HG03521 (cell line): ENCODE results near the gene TTC31.
"Not testable (repeated sequence)": the region's sequence is repeated elsewhere in the genome, so short reads cannot be mapped to it uniquely, and the experiment has no call there.

Experiments
- ATAC-seq: cut with Tn5 transposase; IDR thresholded peaks from one replicate; pipeline ENCODE4 v1.9.1; 2021; ENCODE audit warnings: mild to moderate bottlenecking, moderate library complexity; ENCODE audit not compliant: unreplicated experiment

TTC31 gene

DNA sequence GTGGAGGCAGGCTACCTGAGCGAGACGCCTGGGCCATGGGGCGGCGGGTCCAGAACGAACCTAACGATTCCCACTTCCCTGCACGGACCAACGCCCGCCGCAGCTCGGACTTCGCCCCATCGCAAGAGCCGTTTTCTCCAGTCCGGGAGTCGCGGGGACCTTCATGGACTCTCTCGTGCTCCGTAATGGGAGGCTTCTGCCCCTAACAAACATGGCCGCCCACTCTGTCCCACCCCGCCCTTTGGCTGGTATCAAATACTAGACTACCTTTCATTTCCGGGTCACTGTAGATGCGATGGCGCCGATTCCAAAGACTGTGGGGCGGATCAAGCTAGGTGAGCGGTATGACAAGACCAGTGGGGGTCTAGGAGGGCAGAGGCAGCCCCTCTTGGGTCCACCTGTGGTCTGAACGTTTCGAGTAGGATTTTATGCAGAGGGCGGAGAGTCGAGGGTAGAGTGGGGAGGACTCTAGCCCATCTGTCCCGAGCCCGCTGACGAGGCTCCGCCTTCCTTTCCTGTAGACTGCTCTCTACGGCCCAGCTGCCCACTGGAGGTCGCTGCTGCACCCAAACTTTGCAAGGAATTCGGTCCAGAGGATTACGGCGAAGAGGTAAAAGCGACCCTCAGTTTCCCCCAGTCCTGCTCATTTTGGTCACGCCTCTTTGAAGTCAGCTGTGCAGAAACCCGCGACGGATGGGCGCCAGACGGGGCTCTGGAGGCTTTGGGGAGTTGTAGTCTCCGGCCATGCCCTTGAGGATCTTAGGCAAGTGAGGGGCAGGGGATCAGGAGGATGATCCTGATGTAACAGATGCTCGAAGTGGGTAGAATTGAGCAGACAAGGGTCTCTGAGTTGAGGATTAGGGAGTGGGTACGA lies at the start of gene TTC31, which contains the start of gene CCDC142:
Gene TTC31, plus strand, starts transcription at position 281 of the 874 bp plus-strand sequence. Its CDS starts 15 bp downstream, at position 296.
Gene CCDC142, minus strand, starts transcription at position 198 of the 874 bp plus-strand sequence. Its CDS starts 161 bp downstream, at position 37.
- ATAC-seq = peak; percentile 74

DNA sequence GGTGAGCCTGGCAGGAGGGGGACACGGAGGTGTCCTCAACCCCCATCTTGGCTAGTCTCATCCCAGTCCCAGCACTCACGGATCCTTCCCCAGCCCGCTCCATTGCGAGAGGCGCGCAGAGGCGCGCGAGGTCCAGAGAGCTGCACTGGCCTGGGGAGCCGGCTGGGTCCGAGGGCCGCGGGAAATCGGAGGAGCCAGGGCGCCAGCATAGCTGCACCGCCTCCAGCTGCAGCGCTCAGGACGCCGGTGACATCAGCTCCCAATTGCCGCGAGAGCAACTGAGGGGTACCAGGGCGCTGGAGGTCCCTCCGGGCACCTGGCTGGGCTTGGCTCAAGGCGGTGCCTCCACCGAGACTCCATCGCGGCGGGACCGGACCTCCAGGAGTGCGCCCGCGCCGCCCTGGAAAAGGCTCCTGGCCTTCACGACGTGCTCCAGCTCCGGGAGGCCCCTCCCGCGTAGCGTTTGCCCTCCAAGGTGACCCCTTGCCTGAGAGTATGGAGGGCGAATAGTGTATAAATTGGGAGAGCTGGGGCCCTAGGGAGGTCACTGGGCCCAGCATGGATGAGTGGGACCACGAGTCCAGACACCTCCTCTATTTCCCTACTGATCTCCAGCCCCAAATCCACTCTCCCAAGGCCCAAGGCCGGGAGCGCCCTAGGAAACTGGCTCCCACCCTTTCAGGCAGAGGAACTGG lies 46.6 kb upstream of the TTC31 start:
- ATAC-seq = no peak

DNA sequence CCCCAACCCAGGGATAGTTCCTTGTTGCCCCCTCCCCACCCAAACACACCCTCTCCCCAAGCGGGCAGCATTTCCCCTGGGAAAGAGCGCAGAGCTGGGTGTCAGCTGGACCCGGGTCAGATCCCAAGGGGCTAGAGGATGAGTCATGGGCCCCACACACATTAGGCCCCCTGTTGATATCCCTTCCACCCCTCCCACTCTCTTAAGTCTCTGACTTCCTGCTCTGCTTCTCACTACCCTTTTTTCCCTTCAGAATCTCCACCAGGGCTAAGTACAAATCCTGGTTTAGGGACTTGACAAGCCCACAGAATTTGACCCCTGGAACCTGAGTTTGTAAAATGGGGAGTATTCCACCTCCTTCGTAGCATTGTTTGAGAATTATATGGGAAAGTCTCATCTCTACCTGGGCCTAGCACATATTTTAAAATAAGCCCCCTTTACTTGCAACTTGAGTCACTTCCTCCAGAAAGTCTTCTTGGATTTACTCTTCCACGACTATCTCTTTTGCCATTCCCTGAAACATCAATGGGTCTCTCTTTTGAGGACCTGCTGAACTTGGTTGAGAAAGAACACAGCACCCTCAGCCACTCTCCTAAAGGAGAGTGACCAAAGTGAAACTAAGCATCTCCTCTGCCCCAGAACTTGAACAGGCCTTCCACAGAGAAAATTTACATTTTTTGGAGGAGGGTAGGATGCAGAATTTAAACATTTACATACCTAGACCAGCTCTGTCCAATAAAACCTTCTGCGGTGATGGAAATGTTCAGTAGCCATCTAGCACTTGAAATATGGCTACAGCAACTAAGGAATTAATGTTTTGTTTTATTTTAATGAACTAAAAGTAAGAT lies 45.8 kb upstream of the TTC31 start:
- no peak for ATAC-seq

DNA sequence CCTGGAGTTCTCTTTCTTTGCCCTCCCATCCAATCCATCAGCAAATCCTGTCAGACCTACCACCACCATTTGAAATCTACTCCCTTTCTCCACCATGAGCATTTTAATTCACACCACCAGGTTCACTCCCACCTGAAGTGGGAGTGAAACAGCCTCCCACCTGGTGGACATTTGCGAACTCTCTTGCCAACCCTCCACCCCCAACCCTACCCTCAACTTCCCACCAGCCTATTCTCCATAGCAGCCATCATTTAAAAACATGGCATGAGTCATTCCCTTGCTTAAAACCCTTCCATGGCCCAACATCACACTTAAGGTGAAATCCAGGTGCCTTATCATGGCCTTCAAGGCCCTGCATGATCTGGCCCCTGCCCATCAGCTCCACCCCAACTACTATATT lies 44.6 kb upstream of the TTC31 start:
- no peak for ATAC-seq

DNA sequence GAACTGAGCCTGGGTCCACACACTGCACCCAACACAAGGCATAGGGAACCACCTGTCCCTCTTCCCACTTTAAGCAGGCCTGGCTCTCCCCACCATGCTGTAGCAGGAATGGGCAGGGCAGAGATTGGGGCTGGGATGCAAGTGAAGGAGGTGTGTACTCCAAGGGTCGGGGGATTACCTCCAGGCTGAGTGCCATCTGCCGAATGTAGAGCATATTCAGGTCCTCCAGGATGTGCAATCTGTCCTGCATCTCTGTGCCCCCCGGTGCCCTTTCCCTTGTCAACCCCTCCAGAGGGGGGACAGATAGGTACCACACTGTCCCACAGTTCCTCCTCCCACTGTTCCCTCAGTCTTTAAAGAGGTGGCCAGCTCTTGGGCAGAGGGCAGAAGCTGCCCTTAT lies 43.5 kb upstream of the TTC31 start:
- no peak for ATAC-seq

DNA sequence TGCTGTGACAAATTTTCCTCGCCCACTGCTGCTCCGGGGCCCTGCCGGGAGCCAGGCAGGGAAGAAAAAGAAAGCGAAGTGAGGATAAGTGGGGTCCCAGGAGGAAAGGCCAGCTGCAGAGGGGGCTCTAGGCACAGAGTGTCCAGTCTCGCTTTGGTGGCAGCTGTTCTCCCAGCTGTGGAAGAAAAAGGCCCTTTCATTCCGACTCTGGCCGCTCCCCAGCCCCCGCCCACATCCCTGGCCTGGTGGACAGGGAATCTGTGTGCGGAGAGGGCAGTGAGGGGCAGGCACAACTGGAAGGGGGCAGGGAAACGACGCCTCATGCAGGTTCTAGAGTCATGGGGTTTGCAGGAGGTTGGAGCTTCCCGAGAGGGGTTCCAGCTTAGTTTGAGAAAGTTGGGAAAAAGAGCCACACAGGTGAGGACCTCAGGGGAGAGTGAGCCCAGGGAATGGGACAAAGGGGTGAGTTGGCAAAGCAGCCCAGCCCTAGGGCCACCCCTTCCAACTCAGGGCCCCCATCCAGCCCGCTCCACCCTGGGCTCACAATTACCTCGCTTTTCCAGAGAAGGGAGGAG lies 43.0 kb upstream of the TTC31 start:
- ATAC-seq = peak; percentile 7

DNA sequence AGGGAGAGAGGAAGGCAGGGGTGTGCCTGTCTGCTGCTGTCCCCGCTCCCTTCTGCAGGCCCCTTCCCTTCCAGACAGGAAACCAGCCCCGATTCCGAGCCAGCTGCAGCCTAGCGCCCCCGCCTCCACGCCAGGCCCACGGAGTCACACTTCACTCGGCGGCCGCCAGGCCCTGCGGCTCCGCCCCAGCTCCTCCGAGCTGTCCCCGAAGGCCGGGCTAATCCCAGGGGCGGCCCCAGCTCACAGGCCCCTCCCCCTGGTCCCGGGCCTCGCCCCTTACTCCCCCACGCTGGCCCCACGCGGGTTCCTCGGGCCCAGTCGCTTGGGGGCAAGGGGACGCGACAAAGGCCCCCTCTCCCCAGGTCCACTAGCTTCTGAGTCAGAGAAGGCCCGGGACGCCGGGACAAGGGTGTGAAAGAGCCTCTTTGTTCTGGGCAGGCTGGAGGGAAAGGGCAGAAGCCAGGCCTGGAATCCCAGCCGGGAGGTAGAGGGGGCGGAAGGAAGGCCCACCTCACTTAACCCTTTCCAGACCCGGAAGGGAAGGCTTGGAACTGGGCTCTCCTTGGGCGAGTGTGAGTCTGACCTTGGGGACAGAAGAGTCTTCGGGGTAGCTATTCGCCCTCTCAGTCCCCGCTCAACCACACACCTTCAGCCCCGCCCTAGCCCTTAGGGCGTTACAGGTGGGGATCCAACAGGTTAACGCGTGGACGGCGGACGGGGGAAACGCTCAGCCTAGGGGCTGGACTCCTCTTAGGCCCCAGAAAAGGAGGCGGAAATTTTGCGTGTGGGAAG lies 42.3 kb upstream of the TTC31 start:
- ATAC-seq = peak; percentile 82

DNA sequence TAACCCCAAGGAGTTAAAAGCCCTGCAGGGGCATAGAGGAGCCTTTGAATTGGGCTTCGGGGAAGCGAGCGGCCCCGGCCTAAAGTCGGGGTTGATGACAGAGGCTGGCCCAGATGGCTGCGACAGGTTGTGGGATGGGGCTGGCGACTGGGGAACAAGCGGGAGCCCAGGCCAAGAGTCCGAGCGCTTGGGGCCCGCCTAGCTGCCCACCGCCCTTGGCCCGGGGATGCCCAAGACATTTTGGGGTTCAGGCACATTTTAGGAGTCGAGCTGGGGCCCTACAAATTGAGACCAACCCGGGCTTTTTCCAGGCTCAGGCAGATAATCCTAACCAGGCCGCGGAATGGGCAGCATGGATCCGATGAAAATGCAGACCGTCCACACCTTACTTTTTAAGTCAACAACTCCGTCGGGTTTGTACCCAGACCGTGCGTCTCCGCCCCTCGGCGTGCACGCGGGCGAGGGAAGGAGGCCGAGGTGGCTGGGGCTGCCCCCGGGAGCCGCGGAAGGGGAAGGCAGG lies 41.7 kb upstream of the TTC31 start:
- ATAC-seq = no peak

DNA sequence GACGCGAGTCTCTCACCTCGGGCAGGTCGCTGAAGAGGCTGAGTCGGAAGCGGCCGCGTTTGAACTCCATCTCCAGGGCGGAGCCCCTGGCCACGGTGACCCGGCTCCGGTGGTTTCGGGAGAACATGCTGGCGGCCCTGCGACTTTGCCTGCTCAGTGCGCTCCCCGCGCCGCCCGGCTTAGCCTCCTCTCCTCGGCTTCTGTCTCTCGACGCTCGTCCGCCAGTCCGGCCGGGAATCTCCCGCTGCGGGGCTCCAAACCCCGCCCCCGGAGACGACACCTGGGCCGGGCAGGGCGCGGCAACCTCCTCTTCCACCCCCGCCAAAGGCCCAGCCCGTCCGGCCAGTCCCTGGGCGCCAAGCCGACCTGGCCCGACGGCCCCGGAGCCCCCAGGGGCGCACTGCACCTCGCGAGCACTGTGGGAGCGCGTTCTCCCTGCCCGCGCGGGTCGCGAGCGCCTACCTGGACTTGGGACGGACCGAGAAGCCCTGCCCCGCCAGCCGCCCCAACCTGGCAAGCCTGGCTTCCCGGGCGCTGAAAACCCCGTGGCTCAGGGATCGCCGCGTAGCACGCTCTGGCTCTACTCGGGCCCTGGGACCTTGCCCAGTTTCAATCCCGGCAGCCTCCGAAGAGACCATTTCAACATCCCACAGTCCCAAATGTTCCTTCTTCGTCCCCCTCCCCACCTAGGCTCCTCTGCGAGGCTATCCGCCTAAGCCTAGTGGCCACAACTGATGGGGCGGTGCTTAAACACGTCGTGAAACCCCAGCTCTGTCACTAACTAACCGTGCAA lies 41.0 kb upstream of the TTC31 start, which contains the start of gene RTKN:
Gene RTKN, minus strand, starts transcription at position 248 of the 793 bp plus-strand sequence. Its CDS starts 121 bp downstream, at position 127.
- no peak for ATAC-seq

DNA sequence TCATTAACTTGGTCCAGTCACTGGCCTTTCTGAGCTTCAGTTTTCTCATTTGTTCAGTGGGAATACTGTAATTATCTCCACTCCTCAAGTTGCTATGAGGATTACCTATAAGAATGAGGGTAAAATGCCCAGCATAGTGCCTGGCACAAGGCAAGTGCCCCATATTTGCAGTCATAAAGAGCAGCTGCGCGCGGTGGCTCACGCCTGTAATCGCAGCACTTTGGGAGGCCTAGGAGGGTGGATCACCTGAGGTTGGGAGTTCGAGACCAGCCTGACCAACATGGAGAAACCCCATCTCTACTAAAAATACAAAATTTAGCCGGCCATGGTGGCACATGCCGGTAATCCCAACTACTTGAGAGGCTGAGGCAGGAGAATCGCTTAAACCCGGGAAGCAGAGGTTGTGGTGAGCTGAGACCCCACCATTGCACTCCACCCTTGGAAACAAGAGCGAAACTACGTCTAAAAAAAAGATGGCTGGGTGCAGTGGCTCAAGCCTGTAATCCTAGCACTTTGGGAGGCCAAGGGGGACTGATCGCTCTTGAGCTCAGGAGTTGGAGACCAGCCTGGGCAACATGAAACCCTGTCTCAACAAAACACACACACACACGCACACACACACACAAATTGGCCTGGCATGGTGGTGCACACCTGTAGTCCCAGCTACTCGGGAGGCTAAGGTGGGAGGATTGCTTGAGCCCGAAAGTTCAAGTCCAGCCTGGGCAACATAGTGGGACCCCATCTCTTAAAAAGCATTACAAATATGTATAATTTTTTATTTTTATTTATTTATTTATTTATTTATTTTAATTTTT lies 40.2 kb upstream of the TTC31 start:
- not testable (repeated sequence) for ATAC-seq

DNA sequence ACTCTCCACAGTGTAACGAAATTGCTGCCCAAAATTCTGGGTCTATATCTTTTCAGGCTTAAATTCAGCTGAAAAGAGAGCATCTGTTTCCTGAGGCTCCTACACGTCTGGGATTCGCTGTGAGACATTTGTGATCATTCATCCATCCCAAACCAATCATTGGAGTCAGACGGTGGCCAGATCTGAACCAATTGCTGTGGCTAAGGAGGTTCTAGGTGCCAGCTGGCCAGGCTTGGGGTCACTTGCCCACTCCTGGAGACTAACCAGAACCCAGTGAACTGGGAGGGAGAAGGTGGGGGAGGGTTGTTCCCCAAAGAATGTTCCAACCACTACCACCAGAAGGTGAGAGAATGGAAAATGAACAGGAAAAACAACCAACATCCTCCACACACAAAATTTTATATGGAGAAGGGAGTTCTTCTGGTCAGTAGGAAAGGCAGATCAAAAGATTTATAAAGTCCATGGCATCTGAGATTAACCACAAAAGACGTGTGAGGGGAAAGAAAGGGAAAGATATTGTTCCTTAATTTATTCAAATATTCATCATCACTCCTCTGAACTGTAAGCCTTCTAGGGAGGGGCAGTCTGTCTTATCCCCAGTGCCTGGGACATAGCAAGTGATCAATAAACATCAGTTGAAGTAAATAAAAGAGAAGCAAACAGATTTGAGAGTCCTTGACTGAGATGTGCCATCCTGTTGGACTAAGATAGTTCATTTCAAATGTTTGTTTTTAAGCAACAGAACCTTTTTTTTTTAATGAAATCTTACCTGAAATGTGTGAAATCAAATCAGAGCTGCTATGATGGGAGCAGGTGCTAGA lies 38.2 kb upstream of the TTC31 start:
- no peak for ATAC-seq

DNA sequence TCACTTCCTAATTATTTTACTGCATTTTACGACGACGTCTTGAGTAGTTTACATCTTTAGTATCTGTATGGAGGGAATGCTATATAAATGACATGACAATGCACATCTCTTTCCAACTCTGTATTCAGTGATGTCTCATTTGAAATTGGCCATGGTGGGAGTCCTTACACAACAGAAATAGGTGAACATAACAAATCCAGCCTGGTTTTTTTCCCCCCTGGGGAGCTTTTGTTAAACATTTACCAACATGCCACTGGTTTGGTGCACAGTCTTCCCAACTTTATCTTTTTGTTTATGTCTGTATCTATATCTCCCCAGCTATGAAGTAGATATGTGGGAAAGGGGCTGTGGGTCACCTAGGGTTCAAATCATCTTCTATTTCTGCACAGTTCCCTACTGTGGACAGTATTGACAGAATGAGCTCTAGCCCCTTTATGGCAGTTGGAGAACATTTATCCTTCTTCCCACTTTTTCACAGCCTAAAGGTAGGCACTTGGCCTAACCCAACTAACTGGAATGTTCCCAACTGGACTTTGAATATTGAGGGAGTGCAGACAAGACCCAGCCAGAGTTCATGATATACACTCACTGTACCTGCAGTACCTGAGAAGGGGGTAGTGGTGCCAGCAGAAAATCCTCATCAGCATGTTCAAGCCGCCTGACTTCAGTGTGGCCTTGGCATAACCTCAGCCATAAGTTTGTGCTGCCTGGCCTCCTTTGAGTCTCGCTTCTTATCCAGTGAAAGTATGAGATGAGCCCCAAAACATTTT lies 35.5 kb upstream of the TTC31 start:
- no peak for ATAC-seq

DNA sequence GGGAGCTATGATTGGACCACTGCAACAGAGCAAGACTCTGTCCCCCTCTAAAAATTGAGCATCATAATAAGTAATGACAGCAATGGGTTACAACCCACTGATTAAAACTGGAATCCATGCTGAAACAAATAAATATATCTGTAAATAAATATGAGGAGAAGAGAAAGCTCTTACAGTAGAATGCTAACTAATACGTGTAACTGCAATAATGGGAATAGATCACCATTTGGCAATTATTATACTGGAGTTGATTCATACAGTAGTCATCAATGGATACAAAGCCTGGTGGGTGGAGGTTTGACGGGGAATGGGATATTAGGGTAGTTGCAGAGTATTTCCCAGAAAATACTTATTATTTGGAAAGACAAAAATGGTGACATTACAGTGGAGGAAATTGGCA lies 34.1 kb upstream of the TTC31 start:
- ATAC-seq = no peak

DNA sequence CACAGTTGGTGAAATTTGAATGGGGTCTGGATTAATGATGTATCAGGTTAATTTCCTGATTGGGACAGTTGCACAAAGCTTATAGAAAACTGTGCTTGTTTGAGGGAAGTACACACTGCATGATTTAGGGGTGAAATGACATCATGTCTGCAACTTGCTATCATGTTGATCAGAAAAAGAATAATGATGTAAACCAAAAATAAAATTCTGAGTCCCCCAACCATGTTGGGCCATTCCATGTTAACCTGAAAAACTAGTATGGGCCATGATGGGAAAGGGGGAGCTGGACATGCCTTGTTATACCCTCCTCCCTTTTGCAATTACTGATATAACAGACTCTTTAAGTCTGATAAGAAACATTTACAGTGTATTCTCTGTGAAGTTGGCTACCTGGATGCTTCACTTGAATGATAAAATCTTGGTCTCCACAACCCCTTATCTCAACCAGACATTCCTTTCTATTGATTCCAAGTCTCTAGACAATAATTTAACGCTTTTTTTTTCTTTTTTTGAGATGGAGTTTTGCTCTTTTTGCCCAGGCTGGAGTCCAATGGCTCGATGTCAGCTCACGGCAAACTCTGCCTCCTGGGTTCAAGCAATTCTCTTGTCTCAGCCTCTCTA lies 32.2 kb upstream of the TTC31 start:
- ATAC-seq = no peak

DNA sequence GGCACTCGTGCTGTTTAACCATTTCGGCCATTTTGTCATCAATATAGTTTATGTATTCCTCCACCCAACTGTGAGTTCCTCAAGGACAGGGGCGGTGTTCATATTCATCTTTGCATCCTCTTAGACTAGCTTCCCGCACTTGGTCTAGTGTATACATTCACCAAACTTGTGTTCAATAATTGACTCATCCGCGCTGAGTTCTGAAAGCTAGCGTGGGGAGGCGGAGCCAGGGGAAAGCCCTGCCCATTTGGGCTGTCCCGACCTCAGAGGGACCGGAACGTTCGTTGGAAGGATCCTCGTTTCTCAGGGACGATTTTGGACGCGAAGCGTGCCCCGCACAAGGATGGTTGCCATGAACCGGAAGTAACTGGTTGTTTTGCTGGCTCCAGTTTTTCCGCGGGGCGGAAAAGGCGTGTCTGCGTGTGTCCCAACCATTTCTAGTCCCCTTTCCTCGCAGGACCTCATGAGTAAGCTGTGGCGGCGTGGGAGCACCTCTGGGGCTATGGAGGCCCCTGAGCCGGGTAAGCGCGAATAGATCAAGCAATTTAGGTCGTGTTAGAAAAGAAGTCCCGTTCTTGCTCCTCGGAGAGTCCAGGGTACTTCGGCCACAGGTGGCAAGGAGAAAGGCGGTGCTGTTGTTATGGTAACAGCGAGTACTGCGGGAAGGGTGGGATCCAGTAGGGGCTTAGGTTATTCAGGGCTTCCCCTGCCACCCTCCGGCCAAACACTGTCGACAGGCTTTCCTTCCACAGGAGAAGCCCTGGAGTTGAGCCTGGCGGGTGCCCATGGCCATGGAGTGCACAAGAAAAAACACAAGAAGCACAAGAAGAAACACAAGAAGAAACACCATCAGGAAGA lies 28.0 kb upstream of the TTC31 start, which contains the start of gene INO80B:
Gene INO80B, plus strand, starts transcription at position 434 of the 858 bp plus-strand sequence. Its CDS starts 30 bp downstream, at position 464.
- ATAC-seq = peak; percentile 39
